OCI-LY7 (cell line): ENCODE results near the gene PAX2. TPM values are rescaled to one million over a fixed set of nuclear protein-coding genes. Genes with fewer than 3 reads are reported as not detected.

Source experiments
- BruUV-seq: library from RNA; stranded (reverse); fragments of 400-500 nt; replicated peaks from 2 replicates; lab custom pipeline; 2021; lab: Mats Ljungman, UMichigan
- CTCF ChIA-PET: fragments of 300-600 bp; sonication (Branson Sonifier 250); formaldehyde crosslinking; loops from one replicate; lab custom pipeline; 2022; ENCODE audit warnings: antibody characterized with exemption; ENCODE audit not compliant: unreplicated experiment; lab: Charles Lee
- POLR2A ChIA-PET: fragments of 300-600 bp; sonication (Branson Sonifier 250); formaldehyde crosslinking; loops from one replicate; lab custom pipeline; 2022; ENCODE audit warnings: antibody characterized with exemption; lab: Charles Lee
- DNase-seq: peaks from one replicate; pipeline ENCODE4 v3.0.0-alpha.2; 2015; ENCODE audit warnings: low spot score
- H2AFZ ChIP-seq: fragments of 200-600 bp; sonication (generic), shearing (Covaris generic); 2 replicates; pipeline ENCODE4 v1.6.1; 2014; ENCODE audit warnings: mild to moderate bottlenecking, antibody characterized with exemption, low read length, moderate library complexity
- H3K27ac ChIP-seq: fragments of 200-600 bp; sonication (generic); 2 replicates; pipeline ENCODE4 v1.5.1; 2014; ENCODE audit warnings: mixed run types, low read depth, mild to moderate bottlenecking, moderate library complexity, low read length, inconsistent platforms; ENCODE audit not compliant: poor library complexity, severe bottlenecking
- H3K36me3 ChIP-seq: fragments of 200-600 bp; sonication (generic); 2 replicates; pipeline ENCODE4 v1.6.1; 2014; ENCODE audit warnings: mild to moderate bottlenecking, antibody characterized with exemption, low read length, moderate library complexity, mixed read lengths; ENCODE audit not compliant: insufficient read depth
- H3K4me1 ChIP-seq: fragments of 200-600 bp; sonication (generic); 2 replicates; pipeline ENCODE4 v1.5.1; 2014; ENCODE audit warnings: mild to moderate bottlenecking, low read length; ENCODE audit not compliant: insufficient read depth, poor library complexity, severe bottlenecking
- H3K4me2 ChIP-seq: fragments of 200-600 bp; sonication (generic); 2 replicates; pipeline ENCODE4 v1.6.1; 2014; ENCODE audit warnings: mild to moderate bottlenecking, low read length
- H3K4me3 ChIP-seq: fragments of 200-600 bp; sonication (generic); 2 replicates; pipeline ENCODE4 v1.5.1; 2014; ENCODE audit warnings: mild to moderate bottlenecking, low read depth, low read length; ENCODE audit not compliant: poor library complexity, severe bottlenecking
- H3K79me2 ChIP-seq: fragments of 200-600 bp; sonication (generic); 2 replicates; pipeline ENCODE4 v1.6.1; 2016; ENCODE audit warnings: low read depth, mild to moderate bottlenecking, low read length, moderate library complexity, mixed read lengths; ENCODE audit not compliant: insufficient read depth
- H3K9me2 ChIP-seq: fragments of 200-600 bp; sonication (generic); 2 replicates; pipeline ENCODE4 v1.6.1; 2016; ENCODE audit warnings: mild to moderate bottlenecking, low read length, mixed read lengths; ENCODE audit not compliant: insufficient read depth
- H3K9me3 ChIP-seq: fragments of 200-600 bp; sonication (generic); 2 replicates; pipeline ENCODE4 v1.6.1; 2014; ENCODE audit warnings: mild to moderate bottlenecking, mixed run types, low read length, mixed read lengths
- H4K20me1 ChIP-seq: fragments of 200-600 bp; sonication (generic); 2 replicates; pipeline ENCODE4 v1.6.1; 2014; ENCODE audit warnings: mild to moderate bottlenecking, antibody characterized with exemption, low read length, moderate library complexity, mixed read lengths; ENCODE audit not compliant: insufficient read depth
- CTCF ChIP-seq: fragments of 200-600 bp; sonication (generic); conservative IDR thresholded peaks from 2 replicates; pipeline ENCODE4 v1.5.1; 2014; ENCODE audit warnings: mild to moderate bottlenecking, antibody characterized with exemption, low read length, moderate library complexity, mixed read lengths
- EZH2phosphoT487 ChIP-seq: fragments of 200-600 bp; sonication (generic); IDR thresholded peaks from 2 replicates; pipeline ENCODE4 v1.6.1; 2018; ENCODE audit warnings: low read depth, borderline replicate concordance, mild to moderate bottlenecking, mixed run types, antibody characterized with exemption, low read length, moderate library complexity, mixed read lengths
- intact Hi-C: fragments of 100-400 bp; cut with micrococcal nuclease; formaldehyde crosslinking; loops from one replicate; pipeline ENCODE4 v1.10.0; 2022; ENCODE audit not compliant: unreplicated experiment
- total RNA-seq, 2 experiments: library from RNA; depleted of rRNA in 1 of 2; stranded (reverse); fragments of >200 nt in 1 of 2; shearing (Covaris generic) in 1 of 2; gene quantifications; 2 replicates each; pipeline ENCODE4 v1.2.3, GENCODE V29; 2014 to 2022

The PAX2 gene
- total RNA-seq, 2 experiments from 2014 or later = not detected

DNA sequence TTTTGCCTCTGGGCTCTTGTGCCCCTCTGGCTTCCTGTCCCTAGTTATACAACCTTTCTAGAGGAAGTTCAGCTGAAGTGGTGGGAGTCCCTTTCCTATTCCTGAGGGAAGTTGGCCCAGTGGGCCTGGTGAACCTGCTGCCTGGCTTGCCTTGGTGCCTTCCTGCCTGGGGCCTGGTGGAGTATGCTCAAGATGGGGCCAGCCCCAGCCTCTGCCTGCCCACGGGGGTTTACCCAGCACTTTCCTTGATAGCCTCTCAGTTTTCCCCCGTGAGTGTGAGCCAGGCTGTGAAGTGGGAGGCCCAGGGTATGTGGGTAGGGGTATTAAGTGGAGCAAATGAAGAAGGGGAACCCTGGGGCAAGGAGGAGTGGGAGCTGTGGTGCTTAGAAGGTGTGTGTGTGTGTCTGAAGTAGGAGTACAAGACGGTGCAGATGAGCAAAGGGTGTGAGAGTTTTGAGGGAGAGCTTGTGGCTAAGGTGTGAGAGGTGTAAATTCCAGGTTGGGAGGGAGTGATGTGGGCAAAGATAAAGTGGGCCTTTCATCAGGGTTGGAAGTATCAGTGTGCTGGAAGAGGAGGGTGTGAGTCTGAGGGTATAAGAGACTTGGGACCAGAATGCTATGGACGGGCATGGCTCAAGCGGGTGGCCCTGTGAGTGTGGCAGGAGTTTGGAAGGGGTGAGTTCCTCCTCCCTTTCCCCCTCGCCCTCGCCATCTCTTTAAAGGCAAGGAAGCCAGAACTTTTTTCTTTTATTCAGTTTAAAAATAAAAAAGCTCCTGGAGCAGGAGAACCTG lies 10.9 kb upstream of the PAX2 start:
- ChIA-PET POLR2A (no interaction called here), CTCF (interaction anchor here (0.6 kb wide), 1 partner anchor 428 kb away, joined by 13 read pairs; no protein-coding TSS in a partner anchor)
- TF ChIP-seq CTCF (no peak), EZH2phosphoT487 (no peak)
- Histone ChIP-seq H2AFZ (no peak overlapping the region), H3K9me2 (no peaks in the 10 kb centered on the region), H3K36me3 (no peaks in the 10 kb centered on the region), H3K4me2 (no peak overlapping the region), H4K20me1 (no peaks in the 10 kb centered on the region), H3K9me3 (no peaks in the 10 kb centered on the region), H3K4me3 (no peak overlapping the region), H3K27ac (no peak overlapping the region), H3K4me1 (no peaks in the 10 kb centered on the region), H3K79me2 (no peaks in the 10 kb centered on the region)
- no TSS peak for BruUV-seq
- DNase-seq = no peak
- intact Hi-C loops = no loop called here

DNA sequence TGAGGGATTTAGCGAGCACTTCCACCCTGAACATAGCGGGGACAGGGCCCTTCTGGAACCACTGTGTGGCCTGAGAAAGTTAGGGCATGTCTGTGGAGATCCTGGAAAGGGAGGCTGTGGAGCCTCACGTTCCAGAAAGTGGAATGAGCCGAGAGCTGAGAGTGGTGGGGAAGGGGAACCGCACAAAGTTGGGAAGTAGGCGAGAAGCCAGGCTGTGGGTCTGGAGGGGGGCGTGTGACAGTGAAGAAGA lies 10.4 kb upstream of the PAX2 start:
- Histone ChIP-seq H3K79me2 (no peaks in the 10 kb centered on the region), H4K20me1 (no peaks in the 10 kb centered on the region), H3K36me3 (no peaks in the 10 kb centered on the region), H3K4me1 (no peaks in the 10 kb centered on the region), H3K9me2 (no peaks in the 10 kb centered on the region), H3K4me3 (no peak overlapping the region), H3K27ac (no peak overlapping the region), H3K4me2 (no peak overlapping the region), H3K9me3 (no peaks in the 10 kb centered on the region), H2AFZ (no peak overlapping the region)
- CTCF ChIA-PET = interaction anchor here (0.6 kb wide), 1 partner anchor 429 kb away, joined by 13 read pairs; no protein-coding TSS in a partner anchor
- POLR2A ChIA-PET = no interaction called here
- no peak for DNase-seq
- intact Hi-C loops = no loop called here
- TF ChIP-seq EZH2phosphoT487 = no peak
- no peak for TF ChIP-seq CTCF
- no TSS peak for BruUV-seq
